GM12865 (cell line): Measurements from ENCODE around the gene SLC17A1.
A peak's percentile ranks its signal among the peaks of the same experiment; 100 is the strongest.

Source experiments
- DNase-seq: peaks from one replicate; pipeline ENCODE4 v3.0.0; 2010; ENCODE audit warnings: low read depth
- H3K4me3 ChIP-seq: 2 replicates; pipeline ENCODE4 v1.5.1; 2011; ENCODE audit warnings: mild to moderate bottlenecking, low read depth, low read length, control low read depth
- TF ChIP-seq, protein P1 (sequence below): IDR thresholded peaks from 2 replicates; pipeline ENCODE4 v1.5.1; 2011; ENCODE audit warnings: low read length, control low read depth, low read depth, inconsistent platforms; ENCODE audit not compliant: insufficient read depth; ENCODE audit errors: missing control alignments

Gene SLC17A1

DNA sequence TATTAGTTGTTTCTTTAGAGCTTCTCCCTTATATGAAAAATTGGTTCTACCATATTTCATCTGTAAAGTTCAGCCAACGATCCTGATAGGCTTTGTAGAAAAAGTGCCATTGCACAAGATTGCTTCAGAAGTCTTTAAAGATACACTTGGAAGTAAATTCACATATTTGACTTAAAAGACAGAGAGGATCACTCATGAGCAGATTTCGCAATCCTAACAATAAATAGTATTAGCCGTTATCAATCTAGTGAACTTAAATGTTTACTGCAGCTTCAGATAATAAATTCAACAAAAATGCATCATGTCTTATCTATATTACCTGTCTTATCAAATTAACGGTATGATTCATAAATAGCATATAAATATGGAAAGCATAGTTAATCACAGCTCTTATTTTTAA, 86.0 kb downstream of the SLC17A1 start:
- no peak overlapping the region for H3K4me3 ChIP-seq
- no peak for DNase-seq
- TF ChIP-seq, protein P1, sequence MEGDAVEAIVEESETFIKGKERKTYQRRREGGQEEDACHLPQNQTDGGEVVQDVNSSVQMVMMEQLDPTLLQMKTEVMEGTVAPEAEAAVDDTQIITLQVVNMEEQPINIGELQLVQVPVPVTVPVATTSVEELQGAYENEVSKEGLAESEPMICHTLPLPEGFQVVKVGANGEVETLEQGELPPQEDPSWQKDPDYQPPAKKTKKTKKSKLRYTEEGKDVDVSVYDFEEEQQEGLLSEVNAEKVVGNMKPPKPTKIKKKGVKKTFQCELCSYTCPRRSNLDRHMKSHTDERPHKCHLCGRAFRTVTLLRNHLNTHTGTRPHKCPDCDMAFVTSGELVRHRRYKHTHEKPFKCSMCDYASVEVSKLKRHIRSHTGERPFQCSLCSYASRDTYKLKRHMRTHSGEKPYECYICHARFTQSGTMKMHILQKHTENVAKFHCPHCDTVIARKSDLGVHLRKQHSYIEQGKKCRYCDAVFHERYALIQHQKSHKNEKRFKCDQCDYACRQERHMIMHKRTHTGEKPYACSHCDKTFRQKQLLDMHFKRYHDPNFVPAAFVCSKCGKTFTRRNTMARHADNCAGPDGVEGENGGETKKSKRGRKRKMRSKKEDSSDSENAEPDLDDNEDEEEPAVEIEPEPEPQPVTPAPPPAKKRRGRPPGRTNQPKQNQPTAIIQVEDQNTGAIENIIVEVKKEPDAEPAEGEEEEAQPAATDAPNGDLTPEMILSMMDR: no peak

DNA sequence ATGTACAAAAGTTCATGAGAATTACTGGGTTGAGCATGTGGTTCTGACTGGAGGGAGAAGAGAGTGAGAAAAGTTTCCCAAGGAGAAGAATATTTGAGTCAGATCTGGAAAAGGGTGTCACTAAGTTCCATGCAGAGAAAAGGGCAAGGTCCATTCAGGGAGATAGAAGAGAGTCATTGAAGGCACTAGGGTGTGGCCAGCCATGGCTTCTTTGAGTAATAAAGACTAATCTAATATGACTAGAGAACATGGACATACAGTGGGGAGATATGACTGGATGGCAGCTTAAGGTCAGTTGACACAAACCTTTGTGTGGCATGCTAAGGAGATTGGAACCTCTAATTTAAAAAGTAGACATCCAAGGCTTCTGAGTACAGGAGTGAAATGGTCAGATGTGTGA, 88.0 kb downstream of the SLC17A1 start:
- TF ChIP-seq, protein P1: no peak

DNA sequence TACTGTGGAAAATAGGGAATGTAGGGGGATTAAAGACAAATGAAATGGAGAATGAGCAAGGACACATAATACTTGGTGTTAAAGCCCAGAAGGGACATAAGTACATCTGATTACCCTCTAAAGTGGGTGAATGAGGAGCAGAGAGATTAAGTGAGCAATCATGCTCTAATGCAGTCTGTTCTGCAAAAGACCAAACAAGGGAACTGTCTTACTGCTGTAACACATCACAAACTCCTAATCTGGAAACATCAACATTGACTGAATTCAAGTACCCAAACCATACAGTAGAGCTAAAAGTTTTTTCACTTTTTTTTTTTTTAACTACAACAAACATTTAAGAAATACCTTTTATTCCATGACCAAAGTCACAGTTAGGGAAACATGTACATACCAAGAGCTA, 96.6 kb downstream of the SLC17A1 start:
- no peak for DNase-seq
- no peak overlapping the region for H3K4me3 ChIP-seq
- TF ChIP-seq, protein P1: no peak

More for the DNA sequence above, 88.0 kb downstream of the SLC17A1 start:
- DNase-seq: peak; percentile 9
- no peak overlapping the region for H3K4me3 ChIP-seq
